Fibroblast of skin of right quadriceps (primary cell): ENCODE results near the gene APOE.

Experiments used
- DNase-seq: peaks from one replicate; pipeline ENCODE4 v3.0.0-alpha.2; 2013

Gene APOE

DNA sequence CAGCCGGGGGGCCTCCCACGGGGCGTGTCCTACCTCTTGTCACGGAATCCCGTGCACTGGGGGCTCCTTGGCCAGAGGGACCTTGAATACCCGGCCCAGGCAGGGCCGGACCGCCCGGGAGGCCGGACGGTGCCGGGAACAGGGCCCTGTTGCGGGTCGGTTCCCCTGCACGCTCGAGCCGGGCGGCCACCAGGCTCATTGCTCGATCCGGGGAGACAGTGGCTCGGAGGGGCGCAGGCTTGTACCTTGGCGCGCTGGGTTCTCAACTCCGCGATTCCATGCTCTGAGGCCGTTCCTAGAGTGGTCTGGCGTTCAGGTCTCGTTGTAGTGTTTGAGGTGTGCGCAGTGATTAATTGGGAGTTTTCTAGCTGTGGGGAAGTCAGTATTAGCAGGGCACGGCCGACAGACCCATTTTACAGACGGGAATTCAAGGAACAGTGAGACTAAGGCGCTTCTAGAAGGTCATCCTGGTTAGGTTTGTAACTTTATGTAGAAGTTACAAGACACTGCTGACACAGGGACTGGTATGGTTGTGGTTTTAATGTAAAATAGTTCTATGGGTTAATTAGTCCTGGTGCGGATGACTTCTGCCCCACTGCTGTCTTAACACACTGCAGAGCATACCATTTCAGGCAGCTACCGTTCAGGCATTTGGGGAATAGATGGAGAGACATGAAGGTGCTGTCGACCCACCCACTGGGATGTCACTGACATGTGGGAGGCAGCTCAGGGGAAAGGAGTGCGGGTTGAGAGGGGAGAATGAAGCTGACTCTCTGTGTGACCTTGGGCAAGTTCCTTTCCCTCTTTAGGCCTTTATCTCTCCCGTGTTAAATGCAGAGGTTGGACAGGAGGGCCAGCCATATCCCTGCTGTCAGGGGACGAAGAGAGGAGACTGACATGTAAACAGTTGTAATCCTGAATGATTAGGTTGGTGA, 50.2 kb downstream of the APOE start:
- DNase-seq: no peak

- no peak for DNase-seq
Measured at GRCh38 chr19:44957526-44957925, 51.9 kb downstream of the APOE start.

DNA sequence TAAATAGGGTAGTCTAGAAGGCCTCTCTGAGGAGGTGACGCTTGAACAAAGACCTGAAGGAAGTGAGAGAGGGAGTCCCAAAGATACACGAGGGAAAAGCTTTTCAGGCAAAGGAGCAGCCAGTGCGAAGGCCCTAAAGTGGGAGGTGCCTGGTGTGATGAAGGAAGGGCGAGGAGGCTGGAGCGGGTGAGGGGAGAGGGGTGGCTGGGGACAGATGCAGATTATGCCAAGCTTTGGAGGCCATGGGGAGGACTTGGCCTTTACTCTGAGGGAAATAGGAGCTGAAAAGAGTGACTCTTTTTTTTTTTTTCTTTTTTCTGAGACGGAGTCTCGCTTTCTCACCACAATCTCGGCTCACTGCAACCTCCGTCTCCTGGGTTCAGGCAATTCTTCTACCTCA, 52.5 kb downstream of the APOE start:
- DNase-seq: no peak
